Sigmoid colon (tissue), 4 donors: ENCODE results near the gene PRRG1.

Experiments
- CTCF ChIP-seq, 4 experiments: fragments of 450-650 bp in 3 of 4; fragments of 200-600 bp in 1 of 4; IDR thresholded peaks; one replicate each; pipeline ENCODE4 v1.5.1; 2016 to 2019; ENCODE audit warnings: antibody characterized with exemption in 4 of 4, mild to moderate bottlenecking in 3 of 4, moderate library complexity in 2 of 4
- POLR2A ChIP-seq, 2 donors: fragments of 450-650 bp; IDR thresholded peaks; one replicate each; pipeline ENCODE4 v1.6.1; 2016; ENCODE audit warnings: antibody characterized with exemption in 2 of 2, mild to moderate bottlenecking in 2 of 2, moderate library complexity in 2 of 2
- POLR2AphosphoS5 ChIP-seq, 4 donors: sonication (generic); formaldehyde crosslinking; IDR thresholded peaks; one replicate each; pipeline ENCODE4 v1.6.1; 2017; ENCODE audit warnings: antibody characterized with exemption in 4 of 4

GRCh38 chrX:37347420-37347819, 1.7 kb upstream of the PRRG1 start:
- no peak for TF ChIP-seq POLR2AphosphoS5 (IDR thresholded peaks at IDR 0.05)
- TF ChIP-seq CTCF (IDR thresholded peaks at IDR 0.05), result no peak
- TF ChIP-seq POLR2A (IDR thresholded peaks at IDR 0.05), result no peak
